ENCODE measurements around the gene TAS2R1. TPM values are rescaled to one million over a fixed set of nuclear protein-coding genes. Genes with fewer than 3 reads are reported as not detected.
"Not testable (repeated sequence)": the region's sequence is repeated elsewhere in the genome, so short reads cannot be mapped to it uniquely, and the experiment has no call there.

TAS2R1 gene
- total RNA-seq, 4 donors from 2014 or later = 1.3 TPM; not detected in 3

- Histone ChIP-seq H3K27ac (no peak overlapping the region), H3K4me1 (no peaks in the 10 kb centered on the region), H3K4me3 (replicated peaks in 1 of 3) (no peak overlapping the region), H3K9me3 (no peaks in the 10 kb centered on the region), H3K36me3 (no peaks in the 10 kb centered on the region), H3K27me3 (no peaks in the 10 kb centered on the region)
- intact Hi-C loops (cut with DNase I) = no loop called here
- TF ChIP-seq CTCF (IDR thresholded peaks at IDR 0.05) = no peak
- TF ChIP-seq POLR2A (IDR thresholded peaks at IDR 0.05) = no peak
- WGBS, 2 donors = 76 to 80% methylated on average over 7 of the region's 7 CpGs
- no peak for DNase-seq
Measured at GRCh38 chr5:9601055-9601739, 29.0 kb downstream of the TAS2R1 start.

GRCh38 chr5:9599391-9599790 lies 30.8 kb downstream of the TAS2R1 start:
- no peaks in the 10 kb centered on the region for H3K27me3 ChIP-seq
- no peaks in the 10 kb centered on the region for H3K9me3 ChIP-seq
- TF ChIP-seq CTCF (IDR thresholded peaks at IDR 0.05) (no peak), POLR2A (IDR thresholded peaks at IDR 0.05) (no peak)
- no peak overlapping the region for H3K4me3 ChIP-seq (replicated peaks in 1 of 3)
- no peaks in the 10 kb centered on the region for H3K36me3 ChIP-seq
- no peak overlapping the region for H3K27ac ChIP-seq
- intact Hi-C loops (cut with DNase I) = no loop called here
- DNase-seq = no peak
- 72% methylated on average over 3 of the region's 3 CpGs for WGBS, 2 donors
- H3K4me1 ChIP-seq = no peaks in the 10 kb centered on the region

GRCh38 chr5:9598329-9598728 lies 31.8 kb downstream of the TAS2R1 start:
- H3K9me3 ChIP-seq; intact Hi-C loops (cut with DNase I); H3K27ac ChIP-seq; DNase-seq; H3K27me3 ChIP-seq; H3K36me3 ChIP-seq; H3K4me1 ChIP-seq; H3K4me3 ChIP-seq (replicated peaks in 1 of 3): not testable (repeated sequence)
- 71 to 75% methylated on average over 6 of the region's 6 CpGs for WGBS, 2 donors

GRCh38 chr5:9597322-9597721 lies 32.8 kb downstream of the TAS2R1 start:
- H3K4me3 ChIP-seq (replicated peaks in 1 of 3); intact Hi-C loops (cut with DNase I); DNase-seq; H3K27me3 ChIP-seq; H3K27ac ChIP-seq; H3K36me3 ChIP-seq; H3K4me1 ChIP-seq; H3K9me3 ChIP-seq: not testable (repeated sequence)
- WGBS, 2 donors = 63 to 74% methylated on average over 7 of the region's 7 CpGs

- TF ChIP-seq CTCF (IDR thresholded peaks at IDR 0.05) = no peak
- no peak for TF ChIP-seq POLR2A (IDR thresholded peaks at IDR 0.05)
- H3K4me1 ChIP-seq = no peaks in the 10 kb centered on the region
- no peaks in the 10 kb centered on the region for H3K36me3 ChIP-seq
- no peak for DNase-seq
- 17 to 23% methylated on average over 4 of the region's 4 CpGs for WGBS, 2 donors
- H3K9me3 ChIP-seq = no peaks in the 10 kb centered on the region
- H3K27ac ChIP-seq = no peak overlapping the region
- H3K4me3 ChIP-seq (replicated peaks in 1 of 3) = no peak overlapping the region
- no peaks in the 10 kb centered on the region for H3K27me3 ChIP-seq
- intact Hi-C loops (cut with DNase I) = no loop called here
Measured at GRCh38 chr5:9596824-9597223, 33.3 kb downstream of the TAS2R1 start.

GRCh38 chr5:9596171-9596780 lies 33.9 kb downstream of the TAS2R1 start:
- no peaks in the 10 kb centered on the region for H3K27me3 ChIP-seq
- 57 to 62% methylated on average over 6 of the region's 6 CpGs for WGBS, 2 donors
- intact Hi-C loops (cut with DNase I) = no loop called here
- no peak for DNase-seq
- H3K9me3 ChIP-seq = no peaks in the 10 kb centered on the region
- H3K4me3 ChIP-seq (replicated peaks in 1 of 3) = no peak overlapping the region
- no peaks in the 10 kb centered on the region for H3K4me1 ChIP-seq
- no peak for TF ChIP-seq CTCF (IDR thresholded peaks at IDR 0.05)
- TF ChIP-seq POLR2A (IDR thresholded peaks at IDR 0.05) = no peak
- H3K36me3 ChIP-seq = no peaks in the 10 kb centered on the region
- H3K27ac ChIP-seq = no peak overlapping the region
